GM18870 (cell line): ENCODE results near the gene TBL1XR1.

Source experiments
- ATAC-seq: cut with Tn5 transposase; IDR thresholded peaks from one replicate; pipeline ENCODE4 v1.9.1; 2021; ENCODE audit warnings: moderate library complexity; ENCODE audit not compliant: unreplicated experiment

The TBL1XR1 gene

DNA sequence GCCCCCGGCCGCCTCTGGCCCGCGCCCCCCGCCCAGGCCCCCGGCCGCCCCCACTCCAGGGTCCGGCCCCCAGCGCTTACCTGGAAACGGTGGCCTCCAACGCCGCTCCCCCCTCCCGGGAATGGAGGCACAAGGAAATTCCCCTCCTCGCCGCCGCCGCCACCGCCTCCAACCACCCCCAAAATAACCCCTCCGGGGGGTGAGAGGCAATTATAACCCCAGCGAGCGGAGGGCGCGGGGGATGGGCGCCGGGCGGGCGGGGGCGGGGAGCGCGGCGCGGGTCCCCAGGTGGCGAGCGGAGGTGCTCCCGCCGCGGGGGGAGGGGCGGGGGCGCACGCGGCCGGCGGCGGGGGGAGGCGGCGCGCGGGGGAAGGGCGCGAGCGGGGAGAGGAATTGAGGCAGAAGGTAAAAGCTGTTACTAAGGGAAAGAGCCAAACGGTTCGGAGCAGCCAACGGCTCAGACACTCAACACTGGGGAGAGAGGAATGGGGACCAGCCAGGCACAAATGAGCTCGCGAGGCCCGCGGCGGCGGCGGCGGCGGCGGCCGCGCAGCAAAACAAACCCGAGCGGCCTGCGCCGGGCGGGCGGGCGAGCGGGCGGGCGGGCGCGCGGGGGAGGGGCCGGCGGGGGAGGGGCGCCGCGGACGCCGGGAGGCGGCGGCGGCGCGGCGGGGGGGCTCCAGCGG, at the start of gene TBL1XR1:
TBL1XR1 (minus strand) TSS at position 442 of the 686 bp plus-strand sequence. CDS start 132,505 bp downstream, outside the sequence.
- ATAC-seq: peak; percentile 34

DNA sequence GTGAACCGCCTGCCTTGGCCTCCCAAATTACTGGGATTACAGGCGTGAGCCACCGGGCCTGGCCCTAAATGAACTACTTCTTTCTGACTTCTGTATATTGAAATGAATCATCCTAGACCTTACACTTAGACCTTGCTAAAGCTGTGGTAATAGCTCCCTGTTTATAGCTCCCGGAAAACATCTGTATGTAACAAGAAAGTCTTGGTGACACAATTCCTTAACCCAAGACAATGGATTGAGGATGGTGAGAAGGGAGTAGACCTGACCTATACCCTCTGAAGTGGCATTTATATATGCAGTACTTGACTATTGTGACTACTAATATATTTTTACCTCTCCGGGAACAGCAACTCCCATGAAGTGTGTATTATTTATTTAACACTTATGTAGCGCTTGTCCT, 48.0 kb upstream of the TBL1XR1 start:
- no peak for ATAC-seq

DNA sequence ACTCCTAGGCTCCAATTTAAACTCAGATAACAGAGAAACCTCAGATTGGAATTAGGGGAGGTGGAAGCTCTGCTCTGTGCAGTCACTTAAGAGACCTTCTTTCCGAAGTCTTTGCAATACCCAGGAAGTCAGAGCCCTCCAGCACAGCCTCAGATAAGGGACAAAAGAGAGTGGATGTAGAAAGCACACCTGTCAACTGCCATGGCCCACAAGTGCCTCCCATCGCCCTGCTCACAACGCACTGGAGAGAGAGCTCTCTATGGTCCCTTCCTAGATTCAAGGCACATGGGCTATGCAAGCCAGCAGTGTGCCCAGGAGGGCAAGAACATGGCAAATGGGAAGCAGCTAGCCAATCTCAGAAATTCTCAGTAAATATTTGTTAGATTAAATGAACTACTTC, 47.3 kb upstream of the TBL1XR1 start:
- ATAC-seq: no peak

- no peak for ATAC-seq
Measured at GRCh38 chr3:177238686-177239216, 41.5 kb upstream of the TBL1XR1 start.

GRCh38 chr3:177237206-177237605, 39.9 kb upstream of the TBL1XR1 start:
- ATAC-seq: no peak

DNA sequence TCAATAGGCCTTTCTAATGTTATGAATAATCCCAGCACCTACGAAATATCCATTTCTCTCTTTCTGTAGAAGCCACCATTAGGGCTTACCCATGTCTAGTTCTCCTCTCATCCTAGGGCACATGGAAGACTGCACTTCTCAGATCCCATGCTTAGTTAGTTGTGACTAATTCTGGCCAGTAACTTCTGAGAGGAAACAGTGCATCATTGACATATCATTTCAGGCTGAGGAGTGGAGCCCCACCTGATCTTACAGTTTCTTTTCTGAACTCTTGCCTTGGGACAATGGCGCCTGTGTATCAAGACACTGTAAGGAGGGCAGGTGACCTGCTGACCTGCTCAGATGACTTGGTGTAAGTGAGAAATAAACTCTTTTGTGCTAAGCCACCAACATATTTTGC, 39.4 kb upstream of the TBL1XR1 start:
- ATAC-seq: no peak

- no peak for ATAC-seq
Measured at GRCh38 chr3:177234121-177234520, 36.8 kb upstream of the TBL1XR1 start.

DNA sequence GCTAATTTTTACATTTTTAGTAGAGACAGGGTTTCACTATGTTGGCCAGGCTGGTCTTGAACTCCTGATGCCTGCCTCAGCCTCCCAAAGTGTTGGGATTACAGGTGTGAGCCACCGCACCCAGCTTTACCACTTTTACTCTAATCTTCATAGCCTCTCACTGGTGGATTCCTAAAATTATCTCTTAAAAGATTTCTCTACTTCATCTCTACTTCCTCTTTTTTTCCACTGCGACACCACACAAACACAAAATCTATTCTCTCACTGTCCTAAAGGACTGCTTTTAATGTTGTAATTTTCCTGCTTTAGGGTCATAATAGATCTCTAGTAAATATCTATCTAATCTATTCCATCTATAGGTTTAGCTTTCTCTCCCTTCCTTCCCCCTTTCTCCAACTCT, 34.0 kb upstream of the TBL1XR1 start:
- no peak for ATAC-seq

GRCh38 chr3:177230641-177231040, 33.4 kb upstream of the TBL1XR1 start:
- ATAC-seq: no peak

DNA sequence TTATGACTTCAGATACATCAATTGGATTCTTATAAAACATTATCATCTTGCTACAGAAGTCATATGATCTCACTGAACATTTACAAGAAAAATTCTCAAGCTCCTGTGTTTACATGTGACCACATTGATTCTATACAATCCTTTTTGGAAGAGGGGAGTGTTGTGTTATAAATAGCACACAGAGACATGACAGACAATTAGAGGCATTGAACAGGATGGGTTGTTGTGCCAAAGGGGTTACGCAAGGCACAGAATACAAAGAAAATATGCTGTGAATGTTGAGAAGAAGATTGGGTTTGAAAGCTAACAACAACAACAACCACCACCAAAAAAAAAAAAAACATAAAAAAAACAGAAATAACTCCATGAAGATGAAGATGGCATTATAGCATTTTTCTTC, 32.5 kb upstream of the TBL1XR1 start:
- ATAC-seq: no peak

GRCh38 chr3:177228601-177229190, 31.4 kb upstream of the TBL1XR1 start:
- no peak for ATAC-seq

DNA sequence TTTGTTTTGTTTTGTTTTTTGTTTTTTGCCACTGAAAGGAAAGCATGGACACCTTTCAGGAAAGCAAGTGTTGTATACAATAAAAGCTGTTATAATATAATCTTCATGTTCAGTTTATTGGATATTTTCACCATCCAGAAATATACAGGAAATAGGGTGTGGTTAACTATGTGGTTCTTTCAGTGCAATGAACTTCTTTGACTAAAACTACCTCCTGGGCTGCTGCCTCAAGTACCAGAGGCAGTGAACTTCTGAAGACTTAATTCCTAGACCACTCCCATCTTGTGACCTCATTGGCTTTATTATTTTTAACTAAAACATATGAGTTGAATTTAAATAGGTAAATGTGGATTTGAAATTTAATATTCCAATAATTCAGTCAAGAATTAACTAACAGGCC, 27.1 kb upstream of the TBL1XR1 start:
- no peak for ATAC-seq

GRCh38 chr3:177221744-177222143, 24.5 kb upstream of the TBL1XR1 start:
- no peak for ATAC-seq

GRCh38 chr3:177220136-177220974, 23.1 kb upstream of the TBL1XR1 start:
- no peak for ATAC-seq

GRCh38 chr3:177213801-177214535, 16.7 kb upstream of the TBL1XR1 start:
- no peak for ATAC-seq

DNA sequence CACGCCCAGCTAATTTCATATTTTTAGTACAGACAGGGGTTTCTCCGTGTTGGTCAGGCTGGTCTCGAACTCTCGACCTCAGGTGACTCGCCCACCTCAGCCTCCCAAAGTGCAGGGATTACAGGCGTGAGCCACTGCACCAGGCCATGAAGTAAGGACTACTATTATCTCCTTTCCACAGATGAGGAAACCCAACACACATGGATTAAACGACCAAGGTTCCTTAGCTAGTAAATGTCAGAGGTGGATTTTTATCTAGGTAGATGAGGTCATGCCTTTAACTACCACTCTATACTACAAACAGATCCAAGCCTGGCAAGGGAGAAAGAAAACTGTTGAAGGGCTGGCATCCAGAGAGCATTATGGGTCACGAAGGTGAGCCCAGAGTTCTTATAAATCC, 15.5 kb upstream of the TBL1XR1 start:
- no peak for ATAC-seq

DNA sequence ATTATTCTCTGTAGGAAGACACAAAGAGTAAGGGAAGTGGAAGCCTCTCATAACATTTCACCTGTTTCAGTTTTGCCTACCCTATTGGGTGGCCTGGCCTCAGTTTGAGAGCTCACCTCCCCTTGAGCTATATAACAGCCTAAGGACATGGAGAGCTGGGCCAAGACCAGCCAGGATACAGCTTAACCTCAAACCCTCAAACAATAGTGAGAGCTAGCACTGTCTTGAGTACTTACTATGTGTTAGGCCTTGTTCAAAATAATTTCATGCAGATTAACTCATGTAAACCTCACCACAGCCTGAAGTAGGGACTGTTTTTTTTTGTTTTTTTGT, 15.0 kb upstream of the TBL1XR1 start:
- ATAC-seq: no peak

- ATAC-seq: no peak
Measured at GRCh38 chr3:177211503-177212277, 14.4 kb upstream of the TBL1XR1 start.

- no peak for ATAC-seq
Measured at GRCh38 chr3:177210744-177211502, 13.6 kb upstream of the TBL1XR1 start.

DNA sequence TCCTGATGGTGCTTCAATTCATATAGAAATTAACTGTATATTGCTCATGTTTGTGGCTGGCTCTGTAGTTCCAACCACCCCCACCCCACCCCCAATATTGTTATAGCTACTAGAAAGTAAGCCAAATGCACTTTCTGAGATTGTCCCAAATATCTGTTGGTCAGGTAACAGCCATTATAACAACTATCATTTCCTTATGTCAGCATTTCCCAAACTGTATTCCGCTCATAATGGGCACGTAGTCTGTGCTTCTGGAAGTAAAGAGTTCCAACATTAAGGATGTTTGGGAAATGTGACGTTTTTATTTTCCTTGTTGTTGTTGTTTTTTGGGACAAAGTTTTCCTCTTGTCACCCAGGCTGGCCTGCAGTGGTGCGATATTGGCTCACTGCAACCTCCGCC, 12.2 kb upstream of the TBL1XR1 start:
- no peak for ATAC-seq
